Neural cell (in vitro differentiated cells): ENCODE results near the gene AXIN1. TPM values are rescaled to one million over a fixed set of nuclear protein-coding genes. Genes with fewer than 3 reads are reported as not detected.
A peak's percentile ranks its signal among the peaks of the same experiment; 100 is the strongest.

Source experiments
- H2AFZ ChIP-seq: fragments of 200-600, 300-800 bp; sonication (generic), shearing (Covaris generic); 2 replicates; pipeline ENCODE4 v1.6.0; 2014; ENCODE audit warnings: low read depth, mild to moderate bottlenecking, antibody characterized with exemption, low read length, moderate library complexity
- H3F3A ChIP-seq: fragments of 200-600 bp; shearing (Covaris generic); 2 replicates; pipeline ENCODE4 v1.6.1; 2016; ENCODE audit warnings: mild to moderate bottlenecking, moderate library complexity, mixed read lengths, antibody characterized with exemption, low read length; ENCODE audit not compliant: insufficient read depth, poor library complexity, severe bottlenecking
- H3K27ac ChIP-seq: fragments of 200-600, 300-800 bp; sonication (generic), shearing (Covaris generic); 2 replicates; pipeline ENCODE4 v1.5.1; 2014; ENCODE audit warnings: mild to moderate bottlenecking, low read length, moderate library complexity
- H3K27me3 ChIP-seq: fragments of 300-800, 200-600 bp; sonication (generic), shearing (Covaris generic); 2 replicates; pipeline ENCODE4 v1.6.0; 2014; ENCODE audit warnings: mild to moderate bottlenecking, low read depth, low read length, moderate library complexity; ENCODE audit not compliant: insufficient read depth
- H3K36me3 ChIP-seq: fragments of 300-800, 200-600 bp; sonication (generic), shearing (Covaris generic); 2 replicates; pipeline ENCODE4 v1.5.1; 2014; ENCODE audit warnings: mild to moderate bottlenecking, antibody characterized with exemption, low read length, moderate library complexity; ENCODE audit not compliant: insufficient read depth
- H3K4me2 ChIP-seq: fragments of 300-800, 200-600 bp; sonication (generic), shearing (Covaris generic); 2 replicates; pipeline ENCODE4 v1.6.0; 2014; ENCODE audit warnings: mild to moderate bottlenecking, low read length
- H3K4me3 ChIP-seq: fragments of 300-800, 200-600 bp; sonication (generic), shearing (Covaris generic); 2 replicates; pipeline ENCODE4 v1.5.1; 2014; ENCODE audit warnings: mild to moderate bottlenecking, low read length, moderate library complexity
- H3K79me2 ChIP-seq: fragments of 200-600 bp; shearing (Covaris generic); replicated peaks from 2 replicates; pipeline ENCODE4 v1.6.0; 2014; ENCODE audit warnings: mild to moderate bottlenecking, low read length, moderate library complexity; ENCODE audit not compliant: insufficient read depth
- H3K9ac ChIP-seq: fragments of 300-800, 200-600 bp; sonication (generic), shearing (Covaris generic); 2 replicates; pipeline ENCODE4 v1.6.1; 2016; ENCODE audit warnings: mild to moderate bottlenecking, low read length, mixed read lengths
- H3K9me2 ChIP-seq: fragments of 200-600 bp; shearing (Covaris generic); 2 replicates; pipeline ENCODE4 v1.6.1; 2016; ENCODE audit warnings: mild to moderate bottlenecking, low read length, mixed read lengths; ENCODE audit not compliant: insufficient read depth
- H3K9me3 ChIP-seq: fragments of 200-600, 300-800 bp; sonication (generic), shearing (Covaris generic); 2 replicates; pipeline ENCODE4 v1.6.1; 2016; ENCODE audit warnings: mild to moderate bottlenecking, mixed run types, low read length, moderate library complexity, mixed read lengths
- H4K20me1 ChIP-seq: fragments of 200-600 bp; shearing (Covaris generic); 2 replicates; pipeline ENCODE4 v1.6.1; 2016; ENCODE audit warnings: mild to moderate bottlenecking, mixed run types; ENCODE audit not compliant: insufficient read depth
- EP300 ChIP-seq: fragments of 450-650 bp; conservative IDR thresholded peaks from 2 replicates; pipeline ENCODE4 v1.6.1; 2014; ENCODE audit warnings: antibody characterized with exemption, mild to moderate bottlenecking, moderate library complexity; ENCODE audit not compliant: poor library complexity, severe bottlenecking
- EZH2 ChIP-seq: fragments of 200-600, 300-800 bp; shearing (Covaris generic), sonication (generic); IDR thresholded peaks from 2 replicates; pipeline ENCODE4 v1.6.1; 2014; ENCODE audit warnings: antibody characterized with exemption, low read length, borderline replicate concordance, mild to moderate bottlenecking; ENCODE audit not compliant: insufficient read depth, poor library complexity, severe bottlenecking
- MXI1 ChIP-seq: fragments of 450-650 bp; conservative IDR thresholded peaks from 2 replicates; pipeline ENCODE4 v1.6.1; 2014; ENCODE audit warnings: antibody characterized with exemption, mild to moderate bottlenecking; ENCODE audit not compliant: poor library complexity, severe bottlenecking
- POLR2AphosphoS5 ChIP-seq: IDR thresholded peaks from 2 replicates; pipeline ENCODE4 v1.6.1; 2012
- RAD21 ChIP-seq: fragments of 450-650 bp; conservative IDR thresholded peaks from 2 replicates; pipeline ENCODE4 v1.6.1; 2014; ENCODE audit warnings: antibody characterized with exemption, mild to moderate bottlenecking, moderate library complexity
- SMC3 ChIP-seq: fragments of 450-650 bp; conservative IDR thresholded peaks from 2 replicates; pipeline ENCODE4 v1.6.1; 2014; ENCODE audit warnings: antibody characterized with exemption, mild to moderate bottlenecking, moderate library complexity; ENCODE audit not compliant: poor library complexity
- TAF1 ChIP-seq: IDR thresholded peaks from 2 replicates; pipeline ENCODE4 v1.6.1; 2012; ENCODE audit warnings: low read depth
- polyA plus RNA-seq: library from polyadenylated mRNA; depleted of rRNA; stranded (reverse); fragments of >200 nt; gene quantifications from 2 replicates; pipeline ENCODE4 v1.2.3, GENCODE V29; 2014
- TF ChIP-seq, protein P1 (sequence below): fragments of 450-650 bp; IDR thresholded peaks from 2 replicates; pipeline ENCODE4 v1.5.1; 2014; ENCODE audit warnings: antibody characterized with exemption, mild to moderate bottlenecking, moderate library complexity; ENCODE audit not compliant: poor library complexity, severe bottlenecking
- TF ChIP-seq, protein P2 (sequence below): IDR thresholded peaks from 2 replicates; pipeline ENCODE4 v1.6.1; 2012; ENCODE audit warnings: borderline replicate concordance

AXIN1 gene
- polyA plus RNA-seq, 1 donor from 2014 or later: 30.5 TPM

DNA sequence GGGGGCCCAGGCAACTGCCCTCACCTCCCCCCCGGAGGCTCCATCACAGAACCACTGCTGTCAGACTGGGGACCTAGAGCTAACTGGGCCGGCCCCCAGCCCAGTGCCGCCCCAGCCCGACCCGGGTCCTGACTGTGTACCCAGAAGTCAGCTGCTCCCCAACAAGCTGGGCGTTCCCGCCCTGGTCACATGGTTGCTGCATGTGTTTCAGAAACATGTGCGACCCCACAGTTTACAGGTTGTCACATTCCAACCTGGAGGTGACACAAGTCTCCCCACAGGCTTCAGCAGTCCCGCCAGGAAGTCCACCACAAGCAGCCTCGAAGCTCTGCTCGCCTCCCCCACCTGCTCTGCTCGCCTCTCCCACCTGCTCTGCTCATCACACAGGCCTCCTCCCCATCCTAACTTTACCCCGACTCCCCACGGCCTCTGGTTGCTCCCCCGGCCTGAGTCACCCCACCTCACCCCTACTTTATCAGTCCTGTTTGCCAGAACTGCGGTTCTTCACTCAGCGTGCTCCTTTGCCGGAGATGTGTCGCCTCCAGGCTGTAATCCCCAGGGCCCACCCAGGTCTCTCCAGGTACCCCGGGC, 16.8 kb upstream of the AXIN1 start:
- no peaks in the 10 kb centered on the region for H3K36me3 ChIP-seq
- H3K79me2 ChIP-seq: no peaks in the 10 kb centered on the region
- H3K9me2 ChIP-seq: no peaks in the 10 kb centered on the region
- H3K27me3 ChIP-seq: no peaks in the 10 kb centered on the region
- H3K9ac ChIP-seq: peak overlapping the region; percentile 9
- peak overlapping the region; percentile 61 for H3K4me3 ChIP-seq
- H3K9me3 ChIP-seq: no peaks in the 10 kb centered on the region
- no peak overlapping the region for H2AFZ ChIP-seq
- no peak overlapping the region for H3K27ac ChIP-seq
- peak overlapping the region; percentile 59 for H3K4me2 ChIP-seq
- TF ChIP-seq, protein P1, sequence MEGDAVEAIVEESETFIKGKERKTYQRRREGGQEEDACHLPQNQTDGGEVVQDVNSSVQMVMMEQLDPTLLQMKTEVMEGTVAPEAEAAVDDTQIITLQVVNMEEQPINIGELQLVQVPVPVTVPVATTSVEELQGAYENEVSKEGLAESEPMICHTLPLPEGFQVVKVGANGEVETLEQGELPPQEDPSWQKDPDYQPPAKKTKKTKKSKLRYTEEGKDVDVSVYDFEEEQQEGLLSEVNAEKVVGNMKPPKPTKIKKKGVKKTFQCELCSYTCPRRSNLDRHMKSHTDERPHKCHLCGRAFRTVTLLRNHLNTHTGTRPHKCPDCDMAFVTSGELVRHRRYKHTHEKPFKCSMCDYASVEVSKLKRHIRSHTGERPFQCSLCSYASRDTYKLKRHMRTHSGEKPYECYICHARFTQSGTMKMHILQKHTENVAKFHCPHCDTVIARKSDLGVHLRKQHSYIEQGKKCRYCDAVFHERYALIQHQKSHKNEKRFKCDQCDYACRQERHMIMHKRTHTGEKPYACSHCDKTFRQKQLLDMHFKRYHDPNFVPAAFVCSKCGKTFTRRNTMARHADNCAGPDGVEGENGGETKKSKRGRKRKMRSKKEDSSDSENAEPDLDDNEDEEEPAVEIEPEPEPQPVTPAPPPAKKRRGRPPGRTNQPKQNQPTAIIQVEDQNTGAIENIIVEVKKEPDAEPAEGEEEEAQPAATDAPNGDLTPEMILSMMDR: no peak
- TF ChIP-seq EZH2 (no peak), RAD21 (no peak), EP300 (no peak), MXI1 (no peak), SMC3 (no peak), TAF1 (no peak), POLR2AphosphoS5 (no peak)
- TF ChIP-seq, protein P2, sequence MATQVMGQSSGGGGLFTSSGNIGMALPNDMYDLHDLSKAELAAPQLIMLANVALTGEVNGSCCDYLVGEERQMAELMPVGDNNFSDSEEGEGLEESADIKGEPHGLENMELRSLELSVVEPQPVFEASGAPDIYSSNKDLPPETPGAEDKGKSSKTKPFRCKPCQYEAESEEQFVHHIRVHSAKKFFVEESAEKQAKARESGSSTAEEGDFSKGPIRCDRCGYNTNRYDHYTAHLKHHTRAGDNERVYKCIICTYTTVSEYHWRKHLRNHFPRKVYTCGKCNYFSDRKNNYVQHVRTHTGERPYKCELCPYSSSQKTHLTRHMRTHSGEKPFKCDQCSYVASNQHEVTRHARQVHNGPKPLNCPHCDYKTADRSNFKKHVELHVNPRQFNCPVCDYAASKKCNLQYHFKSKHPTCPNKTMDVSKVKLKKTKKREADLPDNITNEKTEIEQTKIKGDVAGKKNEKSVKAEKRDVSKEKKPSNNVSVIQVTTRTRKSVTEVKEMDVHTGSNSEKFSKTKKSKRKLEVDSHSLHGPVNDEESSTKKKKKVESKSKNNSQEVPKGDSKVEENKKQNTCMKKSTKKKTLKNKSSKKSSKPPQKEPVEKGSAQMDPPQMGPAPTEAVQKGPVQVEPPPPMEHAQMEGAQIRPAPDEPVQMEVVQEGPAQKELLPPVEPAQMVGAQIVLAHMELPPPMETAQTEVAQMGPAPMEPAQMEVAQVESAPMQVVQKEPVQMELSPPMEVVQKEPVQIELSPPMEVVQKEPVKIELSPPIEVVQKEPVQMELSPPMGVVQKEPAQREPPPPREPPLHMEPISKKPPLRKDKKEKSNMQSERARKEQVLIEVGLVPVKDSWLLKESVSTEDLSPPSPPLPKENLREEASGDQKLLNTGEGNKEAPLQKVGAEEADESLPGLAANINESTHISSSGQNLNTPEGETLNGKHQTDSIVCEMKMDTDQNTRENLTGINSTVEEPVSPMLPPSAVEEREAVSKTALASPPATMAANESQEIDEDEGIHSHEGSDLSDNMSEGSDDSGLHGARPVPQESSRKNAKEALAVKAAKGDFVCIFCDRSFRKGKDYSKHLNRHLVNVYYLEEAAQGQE: no peak
- no peaks in the 10 kb centered on the region for H3F3A ChIP-seq
- no peaks in the 10 kb centered on the region for H4K20me1 ChIP-seq

DNA sequence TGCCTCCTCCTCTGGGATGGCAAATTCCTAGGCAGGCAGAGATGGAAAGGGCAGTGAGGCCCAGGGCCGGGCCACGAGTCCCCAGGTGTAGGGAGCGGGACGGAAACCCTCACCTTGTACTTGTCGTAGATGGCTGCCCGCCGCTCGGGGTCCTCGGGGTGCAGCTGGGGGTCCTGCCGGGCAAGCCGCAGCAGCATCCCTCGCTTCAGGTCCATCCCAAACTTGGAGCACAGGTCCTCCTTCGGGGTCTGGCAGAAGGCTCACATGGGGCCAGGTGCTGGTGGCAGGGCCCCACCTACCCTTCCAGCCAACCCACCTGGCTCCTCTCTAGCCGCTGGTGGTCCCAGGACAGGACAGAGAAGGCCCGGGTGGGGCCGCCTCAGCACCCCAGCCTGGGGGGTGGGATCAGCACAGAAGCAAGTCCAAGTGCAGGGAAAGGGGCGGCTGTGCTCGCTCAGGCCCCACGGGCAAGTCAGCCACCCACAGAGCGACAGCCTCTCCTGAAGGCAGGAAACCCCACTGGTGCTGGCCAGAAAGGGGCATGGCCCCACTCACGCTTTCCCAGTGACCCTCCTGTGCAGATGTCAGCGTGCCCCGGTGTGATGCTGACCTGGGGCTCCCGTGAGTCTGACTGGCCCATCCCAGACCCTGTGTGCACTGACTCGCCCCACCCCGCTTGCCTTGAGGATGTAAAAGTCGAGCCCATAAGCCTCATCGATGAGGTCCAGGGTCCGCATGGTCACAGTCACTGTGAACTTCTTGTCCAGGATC, 16.1 kb upstream of the AXIN1 start:
- TF ChIP-seq EP300: no peak
- TF ChIP-seq EZH2: no peak
- TF ChIP-seq RAD21: no peak
- TF ChIP-seq, protein P2: no peak
- no peak for TF ChIP-seq MXI1
- no peak for TF ChIP-seq SMC3
- TF ChIP-seq POLR2AphosphoS5: no peak
- TF ChIP-seq, protein P1: no peak
- TF ChIP-seq TAF1: no peak
- H3K9me2 ChIP-seq: no peaks in the 10 kb centered on the region
- H3K9ac ChIP-seq: no peak overlapping the region
- H3K79me2 ChIP-seq: no peaks in the 10 kb centered on the region
- H3K27me3 ChIP-seq: no peaks in the 10 kb centered on the region
- peak overlapping the region; percentile 61 for H3K4me3 ChIP-seq
- no peaks in the 10 kb centered on the region for H3K36me3 ChIP-seq
- H4K20me1 ChIP-seq: no peaks in the 10 kb centered on the region
- no peaks in the 10 kb centered on the region for H3K9me3 ChIP-seq
- H3K27ac ChIP-seq: no peak overlapping the region
- no peak overlapping the region for H2AFZ ChIP-seq
- no peak overlapping the region for H3K4me2 ChIP-seq
- H3F3A ChIP-seq: no peaks in the 10 kb centered on the region
